GM19467 (cell line): Measurements from ENCODE around the gene HMGCS1.
"Not testable (repeated sequence)": the region's sequence is repeated elsewhere in the genome, so short reads cannot be mapped to it uniquely, and the experiment has no call there.

Source experiments
- ATAC-seq: cut with Tn5 transposase; IDR thresholded peaks from one replicate; pipeline ENCODE4 v1.9.1; 2021; ENCODE audit warnings: mild to moderate bottlenecking, moderate library complexity; ENCODE audit not compliant: unreplicated experiment

The HMGCS1 gene

GRCh38 chr5:43313035-43313853 is at the start of gene HMGCS1:
Gene HMGCS1, minus strand, starts transcription at chr5:43313412. Its CDS starts 14,447 bp downstream, at chr5:43298965.
- peak; percentile 95 for ATAC-seq

GRCh38 chr5:43358726-43359125 is 45.5 kb upstream of the HMGCS1 start:
- no peak for ATAC-seq

- ATAC-seq = no peak
These were observed 45.1 kb upstream of the HMGCS1 start for GRCh38 chr5:43358301-43358700.

- ATAC-seq = no peak
These were observed 44.7 kb upstream of the HMGCS1 start for GRCh38 chr5:43357878-43358281.

GRCh38 chr5:43357067-43357466 is 43.9 kb upstream of the HMGCS1 start:
- ATAC-seq = no peak

GRCh38 chr5:43354774-43355173 is 41.6 kb upstream of the HMGCS1 start:
- no peak for ATAC-seq

- ATAC-seq = no peak
These were observed 40.5 kb upstream of the HMGCS1 start for GRCh38 chr5:43353668-43354067.

- no peak for ATAC-seq
These were observed 39.7 kb upstream of the HMGCS1 start for GRCh38 chr5:43352915-43353314.

- ATAC-seq = no peak
These were observed 38.9 kb upstream of the HMGCS1 start for GRCh38 chr5:43352131-43352530.

- ATAC-seq = no peak
These were observed 35.7 kb upstream of the HMGCS1 start for GRCh38 chr5:43348861-43349363.

GRCh38 chr5:43348207-43348606 is 35.0 kb upstream of the HMGCS1 start:
- no peak for ATAC-seq

- no peak for ATAC-seq
These were observed 25.6 kb upstream of the HMGCS1 start for GRCh38 chr5:43338862-43339261.

GRCh38 chr5:43336159-43336558 is 22.9 kb upstream of the HMGCS1 start:
- ATAC-seq = no peak

- no peak for ATAC-seq
These were observed 22.5 kb upstream of the HMGCS1 start for GRCh38 chr5:43335681-43336080.

- ATAC-seq = no peak
These were observed 19.2 kb upstream of the HMGCS1 start for GRCh38 chr5:43332401-43332800.

GRCh38 chr5:43325624-43326023 is 12.4 kb upstream of the HMGCS1 start:
- not testable (repeated sequence) for ATAC-seq

GRCh38 chr5:43323488-43323887 is 10.3 kb upstream of the HMGCS1 start:
- ATAC-seq = not testable (repeated sequence)

GRCh38 chr5:43320846-43321245 is 7.6 kb upstream of the HMGCS1 start:
- no peak for ATAC-seq

- no peak for ATAC-seq
These were observed 3.2 kb upstream of the HMGCS1 start for GRCh38 chr5:43316421-43316820.

- no peak for ATAC-seq
These were observed 2.5 kb upstream of the HMGCS1 start for GRCh38 chr5:43315682-43316081.

- no peak for ATAC-seq
These were observed 2.1 kb upstream of the HMGCS1 start for GRCh38 chr5:43315263-43315662.

GRCh38 chr5:43314724-43315123 is 1.5 kb upstream of the HMGCS1 start:
- no peak for ATAC-seq
